Gastrocnemius medialis (tissue), 4 donors: ENCODE data around the gene DSG2.

Experiments
- POLR2A ChIP-seq, 2 donors: fragments of 450-650 bp; IDR thresholded peaks; one replicate each; pipeline ENCODE4 v1.6.1; 2017; ENCODE audit warnings: antibody characterized with exemption in 2 of 2, mild to moderate bottlenecking in 2 of 2, moderate library complexity in 2 of 2
- TF ChIP-seq, protein P1 (sequence below), 5 experiments: fragments of 450-650 bp in 3 of 5; fragments of 200-600 bp in 2 of 5; sonication (generic) in 2 of 5; IDR thresholded peaks in 4 of 5; conservative IDR thresholded peaks in 1 of 5; 1 replicate in 4 of 5; 2 replicates in 1 of 5; pipeline ENCODE4 v1.5.1; 2016 to 2019; ENCODE audit warnings: antibody characterized with exemption in 5 of 5, mild to moderate bottlenecking in 3 of 5, moderate library complexity in 3 of 5

DNA sequence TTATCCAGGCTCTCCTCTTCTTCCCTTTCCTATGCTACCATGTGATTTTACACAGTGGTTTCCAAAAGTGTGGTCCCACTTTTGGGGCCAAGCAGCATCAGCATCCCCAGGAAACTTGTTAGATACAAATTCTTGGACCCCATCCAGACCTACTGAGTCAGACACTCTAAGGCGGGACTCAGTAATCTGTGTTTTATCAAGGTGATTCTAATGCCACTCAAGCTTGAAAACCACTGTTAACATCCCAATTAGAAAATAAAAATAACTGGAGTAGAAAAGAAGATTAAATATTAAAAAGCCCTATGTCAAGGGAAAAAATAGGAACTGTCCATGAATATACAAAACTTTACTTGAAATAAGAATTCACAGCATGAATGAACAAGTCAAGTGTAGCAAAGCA is 10.8 kb downstream of the DSG2 start:
- TF ChIP-seq, protein P1, sequence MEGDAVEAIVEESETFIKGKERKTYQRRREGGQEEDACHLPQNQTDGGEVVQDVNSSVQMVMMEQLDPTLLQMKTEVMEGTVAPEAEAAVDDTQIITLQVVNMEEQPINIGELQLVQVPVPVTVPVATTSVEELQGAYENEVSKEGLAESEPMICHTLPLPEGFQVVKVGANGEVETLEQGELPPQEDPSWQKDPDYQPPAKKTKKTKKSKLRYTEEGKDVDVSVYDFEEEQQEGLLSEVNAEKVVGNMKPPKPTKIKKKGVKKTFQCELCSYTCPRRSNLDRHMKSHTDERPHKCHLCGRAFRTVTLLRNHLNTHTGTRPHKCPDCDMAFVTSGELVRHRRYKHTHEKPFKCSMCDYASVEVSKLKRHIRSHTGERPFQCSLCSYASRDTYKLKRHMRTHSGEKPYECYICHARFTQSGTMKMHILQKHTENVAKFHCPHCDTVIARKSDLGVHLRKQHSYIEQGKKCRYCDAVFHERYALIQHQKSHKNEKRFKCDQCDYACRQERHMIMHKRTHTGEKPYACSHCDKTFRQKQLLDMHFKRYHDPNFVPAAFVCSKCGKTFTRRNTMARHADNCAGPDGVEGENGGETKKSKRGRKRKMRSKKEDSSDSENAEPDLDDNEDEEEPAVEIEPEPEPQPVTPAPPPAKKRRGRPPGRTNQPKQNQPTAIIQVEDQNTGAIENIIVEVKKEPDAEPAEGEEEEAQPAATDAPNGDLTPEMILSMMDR (IDR thresholded peaks at IDR 0.05 in 4 of 5, conservative IDR thresholded peaks at IDR 0.05 in 1 of 5) = no peak
- no peak for TF ChIP-seq POLR2A (IDR thresholded peaks at IDR 0.05)
